ENCODE measurements around the gene CNTN4.

The CNTN4 gene

DNA sequence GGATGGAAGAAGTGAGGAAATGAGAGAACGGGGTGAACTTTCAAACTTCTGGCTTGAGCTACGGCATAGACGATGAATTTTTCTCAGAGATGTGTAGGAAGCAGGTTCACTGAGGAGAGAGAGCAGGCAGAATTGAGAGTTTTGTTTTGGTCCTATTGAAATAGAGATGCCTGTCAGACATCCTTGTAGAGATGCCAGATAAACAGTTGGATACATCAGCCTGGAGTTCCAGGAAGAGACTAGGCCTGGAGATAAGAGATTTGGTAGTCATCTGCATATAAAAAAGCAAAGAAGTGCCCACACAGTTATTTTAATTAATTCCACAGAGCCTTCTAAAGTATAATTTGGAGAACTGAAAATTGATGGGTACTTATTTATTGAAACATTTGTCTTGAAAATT lies 515.9 kb downstream of the CNTN4 start:
- no peak for DNase-seq

DNA sequence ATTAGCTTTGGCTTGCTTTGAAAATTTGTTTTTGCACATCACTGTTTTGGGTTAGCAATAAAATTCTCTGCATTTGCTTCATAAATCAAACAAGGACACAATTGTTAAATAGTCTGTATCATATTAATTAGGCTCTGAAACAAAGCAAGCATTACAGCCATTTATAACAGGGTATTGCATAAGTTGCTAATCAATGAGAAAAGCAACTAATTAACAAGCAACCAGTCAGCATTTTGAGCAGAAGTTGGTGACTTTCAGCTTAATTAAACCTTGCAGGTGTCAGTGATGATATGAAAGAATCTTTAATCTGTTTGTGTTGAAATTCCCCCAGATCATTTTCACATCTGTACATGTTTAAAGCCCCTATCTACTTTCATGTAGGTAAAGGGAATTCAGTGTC lies 516.4 kb downstream of the CNTN4 start:
- peak in 1 of 2 experiments; percentile 34 for DNase-seq

DNA sequence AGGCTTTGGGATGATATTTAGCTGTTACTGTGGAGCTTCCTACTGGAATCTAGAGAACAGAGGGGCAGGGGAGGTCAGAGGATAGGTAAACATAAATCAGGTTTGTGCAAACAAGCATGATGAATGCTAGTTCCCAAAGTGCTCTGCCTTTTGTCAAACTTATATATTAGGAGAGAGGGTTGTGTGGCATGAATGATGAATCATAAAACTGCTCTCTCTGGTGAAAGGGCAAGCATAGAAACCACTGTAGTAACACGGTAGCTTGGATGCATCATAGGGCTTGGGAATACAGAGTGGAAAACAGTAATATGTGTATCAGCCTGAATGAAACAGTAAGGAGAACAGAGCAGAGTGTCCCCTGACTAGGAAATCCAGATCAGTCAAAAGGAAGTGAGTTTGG lies 524.8 kb downstream of the CNTN4 start:
- no peak for DNase-seq

DNA sequence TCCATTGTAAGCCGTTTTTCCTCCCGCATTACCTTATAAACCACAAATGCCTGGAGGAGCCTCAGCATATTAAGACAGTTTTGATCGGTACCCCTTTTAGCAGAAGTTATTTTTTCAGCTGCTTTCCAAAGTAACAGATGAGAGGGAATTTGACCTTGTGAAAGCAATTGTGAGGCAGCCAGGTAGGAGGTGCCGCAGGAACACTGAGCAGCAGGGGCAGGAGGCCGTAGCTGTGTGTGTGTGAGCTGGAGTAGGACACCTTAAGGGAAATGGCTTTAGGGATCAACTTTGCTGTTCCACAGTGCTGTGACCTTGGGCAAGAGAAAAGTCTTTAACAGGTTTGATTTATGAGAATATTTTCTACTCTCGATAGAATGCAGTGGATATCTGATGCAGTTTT lies 529.5 kb downstream of the CNTN4 start:
- no peak for DNase-seq

DNA sequence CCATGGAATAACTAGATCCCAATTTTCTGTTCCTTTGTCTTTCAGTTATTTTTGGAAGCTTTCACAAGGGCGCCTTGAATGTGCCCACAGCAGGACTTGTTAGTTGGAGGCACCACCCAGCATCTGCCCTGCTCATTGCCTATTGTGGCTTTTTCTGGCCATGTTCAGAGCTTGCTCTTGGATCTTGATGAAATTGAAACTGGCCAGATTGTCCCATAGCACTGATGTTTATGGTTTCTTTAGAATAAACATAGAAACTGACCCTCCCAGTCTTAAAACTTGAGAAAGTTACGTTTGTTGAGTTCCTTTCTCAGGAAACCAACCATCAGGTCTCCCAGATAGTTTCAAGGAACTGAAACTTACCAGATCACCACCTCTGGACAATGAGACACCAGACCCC lies 536.8 kb downstream of the CNTN4 start:
- DNase-seq, result no peak

DNA sequence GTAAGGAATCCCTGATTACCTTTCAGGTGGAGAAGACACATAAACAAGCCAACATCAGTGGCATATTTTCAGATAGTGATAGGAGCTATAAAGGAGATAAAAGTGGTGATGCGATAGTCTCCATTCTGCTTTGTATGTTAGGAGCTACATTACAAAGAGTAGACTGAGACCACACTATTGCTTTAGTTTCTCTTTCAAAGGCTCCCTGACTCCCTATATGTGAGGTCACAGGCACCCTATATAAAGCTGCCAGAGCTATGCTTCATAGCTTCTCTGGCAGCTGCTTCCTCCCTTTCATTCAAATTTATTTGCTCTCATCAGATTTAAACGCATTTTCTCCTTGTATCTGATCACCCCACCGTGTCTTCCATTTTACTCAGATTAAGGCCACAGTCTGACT lies 544.9 kb downstream of the CNTN4 start:
- DNase-seq, result no peak

DNA sequence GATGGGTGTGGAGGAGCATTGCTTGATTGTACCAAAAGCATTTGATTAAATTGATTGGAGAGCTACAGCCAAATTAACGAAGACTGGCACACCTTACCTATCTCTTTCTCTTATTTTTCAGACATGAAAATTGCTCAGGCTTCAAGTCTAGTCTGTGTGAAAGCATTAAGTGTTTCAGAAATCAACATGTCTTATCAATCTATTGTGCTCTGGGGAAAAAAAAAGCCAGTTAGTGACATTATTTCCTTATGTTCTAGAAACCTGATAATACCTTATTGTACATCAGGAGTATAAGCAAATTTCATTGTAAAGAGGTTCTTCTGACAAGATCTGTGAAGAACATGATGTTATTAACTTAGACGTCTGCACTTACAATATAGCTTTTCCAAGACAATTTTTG lies 546.3 kb downstream of the CNTN4 start:
- no peak for DNase-seq

DNA sequence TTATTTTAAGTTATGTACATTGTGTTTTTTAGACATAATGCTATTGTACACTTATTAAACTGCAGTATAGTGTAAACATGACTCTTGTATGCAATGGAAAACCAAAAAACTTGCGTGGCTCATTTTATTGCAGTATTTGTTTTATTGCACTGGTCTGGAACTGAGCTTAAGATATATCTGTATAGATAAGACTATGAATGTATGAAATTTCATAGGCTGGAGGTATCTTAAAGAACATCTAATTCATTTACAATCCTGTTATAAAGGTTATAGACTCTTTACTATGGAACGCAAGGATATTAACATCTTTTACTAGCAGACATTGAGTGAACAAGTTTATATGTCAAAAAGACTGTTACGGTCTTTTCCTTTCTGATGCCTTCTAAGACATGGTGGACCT lies 552.1 kb downstream of the CNTN4 start:
- DNase-seq, result no peak

DNA sequence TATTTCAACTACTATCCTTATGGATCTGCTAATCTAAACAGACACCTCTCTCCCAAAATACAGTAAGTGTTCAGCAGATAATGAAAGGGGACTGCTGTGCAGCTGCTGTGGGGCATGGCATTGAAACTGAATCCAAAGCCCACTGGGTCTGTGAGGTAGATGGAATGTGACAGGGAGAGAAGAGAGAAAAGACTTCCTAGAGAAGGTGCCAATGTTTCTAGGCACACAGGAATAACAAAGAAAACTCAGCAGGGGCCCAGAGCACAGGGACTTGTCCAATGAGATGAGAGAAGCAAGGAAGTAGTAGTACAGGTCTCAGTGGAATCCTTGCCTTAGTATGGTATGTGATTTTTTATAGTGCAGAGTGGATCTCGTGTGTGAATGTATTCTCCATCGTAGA lies 553.7 kb downstream of the CNTN4 start:
- no peak for DNase-seq

DNA sequence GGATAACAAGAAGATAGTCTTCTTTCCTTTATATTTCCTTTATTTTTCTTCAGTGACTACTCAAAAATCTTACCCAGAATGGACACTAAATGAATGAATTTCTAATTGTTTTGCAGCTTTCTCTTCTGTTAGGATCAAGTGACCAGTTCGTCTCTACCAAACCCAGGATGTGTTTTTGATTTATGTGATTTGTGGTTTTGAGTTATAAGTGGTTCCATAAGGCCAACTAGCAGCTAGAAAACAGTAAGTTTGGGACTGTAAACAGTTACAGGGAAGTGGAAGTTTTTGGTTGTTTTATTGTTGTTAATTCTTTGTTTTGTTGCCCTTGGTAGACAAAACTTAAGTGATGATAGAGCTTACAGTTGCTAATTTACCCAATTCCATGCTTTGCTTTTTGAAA lies 555.0 kb downstream of the CNTN4 start:
- DNase-seq, result no peak

DNA sequence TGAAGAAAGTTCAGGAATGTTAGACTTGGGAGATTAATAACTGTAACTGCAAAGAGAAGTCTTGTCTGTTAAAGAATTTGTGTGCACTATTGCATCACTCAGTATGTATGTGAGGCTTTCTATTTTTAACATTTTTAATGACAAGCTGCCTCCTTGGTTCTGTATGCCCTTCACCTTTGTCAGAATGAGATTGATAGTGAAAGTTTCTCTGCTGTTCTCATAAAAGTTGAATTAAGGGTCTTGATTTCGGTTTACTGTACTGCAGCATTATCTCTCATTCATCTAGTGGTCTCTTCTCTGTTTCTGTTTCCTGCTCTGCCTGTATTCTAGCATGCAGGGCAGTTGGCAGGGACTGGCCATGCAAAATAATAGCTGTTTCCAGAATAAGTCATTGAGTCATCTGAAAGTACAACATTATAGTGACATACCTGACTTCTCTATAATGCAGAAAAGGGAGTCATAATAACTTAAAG lies 556.6 kb downstream of the CNTN4 start:
- no peak for DNase-seq

DNA sequence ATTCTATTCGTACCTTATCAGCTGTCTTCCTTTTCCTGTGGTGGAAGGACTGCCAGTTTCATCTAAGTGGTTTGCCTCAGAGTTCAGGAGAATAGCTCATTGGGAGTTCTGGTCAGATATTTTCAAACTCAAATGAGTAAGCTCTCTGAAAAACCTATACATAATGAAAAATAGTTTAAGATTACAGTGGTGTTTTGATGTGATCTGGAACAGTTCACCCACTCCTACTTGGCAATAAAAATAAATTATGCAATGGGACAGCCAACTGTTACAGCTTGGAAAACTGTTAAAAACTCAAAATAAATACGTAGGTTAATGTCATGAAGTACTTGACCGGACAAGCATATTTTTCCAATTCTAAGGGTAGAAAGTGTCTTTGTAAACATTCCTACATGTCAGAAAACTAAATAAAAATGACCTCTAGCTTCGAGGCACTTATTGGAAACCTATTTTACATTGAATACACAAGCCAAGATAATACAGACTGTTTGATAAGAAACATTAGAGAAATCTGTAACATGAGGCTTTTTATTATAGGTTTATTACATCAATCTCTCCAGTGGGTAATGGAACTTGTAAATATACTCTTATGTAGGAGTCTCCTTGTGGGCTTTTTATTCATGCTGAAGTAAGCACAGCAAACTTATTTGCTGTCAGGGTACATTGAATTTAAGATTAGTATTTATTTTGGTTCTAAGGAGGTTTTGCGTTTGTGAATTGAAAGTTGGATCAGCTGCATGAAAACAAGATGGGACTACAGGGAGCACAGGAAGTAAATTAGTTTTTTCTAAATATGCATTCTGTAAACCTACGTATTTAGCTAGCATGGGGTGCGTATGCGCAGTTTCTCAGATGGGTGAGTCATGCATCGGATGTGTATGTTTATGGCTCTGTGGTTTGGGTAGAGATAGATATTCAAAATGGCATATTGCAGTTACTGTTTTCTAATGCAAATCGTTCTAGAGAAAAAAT lies 558.4 kb downstream of the CNTN4 start:
- no peak for DNase-seq

DNA sequence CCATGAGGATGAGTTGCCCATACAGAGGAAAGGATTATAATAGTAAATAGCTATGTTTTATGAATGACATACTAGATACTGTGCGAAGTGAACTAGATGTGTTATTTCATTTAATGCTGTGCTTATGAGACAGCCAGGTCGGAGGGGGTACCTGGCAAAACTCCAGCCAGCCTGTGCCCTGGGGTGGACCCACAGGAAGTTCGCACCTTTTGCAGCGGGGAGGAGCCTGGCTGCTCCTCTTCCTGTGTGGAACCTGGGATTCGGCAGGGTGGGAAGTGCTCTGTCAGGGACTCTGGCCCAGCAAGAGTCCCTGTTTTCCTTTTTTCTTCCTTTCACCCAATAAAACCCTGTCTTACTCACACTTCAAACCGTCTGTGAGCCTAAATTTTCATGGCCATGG lies 559.3 kb downstream of the CNTN4 start:
- DNase-seq, result no peak

DNA sequence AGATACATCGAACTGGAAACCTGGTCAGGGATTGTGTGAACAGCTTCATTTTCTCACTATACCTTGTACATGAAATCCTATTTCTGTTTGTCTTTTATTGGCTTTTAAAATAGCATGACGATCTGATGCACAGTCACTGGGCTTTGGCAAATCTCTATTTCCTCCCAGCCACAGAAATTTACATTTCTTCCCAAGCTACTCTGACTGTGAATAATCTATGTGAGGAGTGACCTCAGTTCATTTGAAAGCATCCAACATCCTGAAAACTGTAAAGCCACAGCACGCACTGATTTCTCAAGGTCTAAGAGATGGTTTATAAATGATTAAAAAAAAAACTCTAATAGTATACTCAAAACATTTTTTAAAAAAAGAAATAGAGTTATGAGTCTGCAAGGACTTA lies 561.2 kb downstream of the CNTN4 start:
- no peak for DNase-seq

DNA sequence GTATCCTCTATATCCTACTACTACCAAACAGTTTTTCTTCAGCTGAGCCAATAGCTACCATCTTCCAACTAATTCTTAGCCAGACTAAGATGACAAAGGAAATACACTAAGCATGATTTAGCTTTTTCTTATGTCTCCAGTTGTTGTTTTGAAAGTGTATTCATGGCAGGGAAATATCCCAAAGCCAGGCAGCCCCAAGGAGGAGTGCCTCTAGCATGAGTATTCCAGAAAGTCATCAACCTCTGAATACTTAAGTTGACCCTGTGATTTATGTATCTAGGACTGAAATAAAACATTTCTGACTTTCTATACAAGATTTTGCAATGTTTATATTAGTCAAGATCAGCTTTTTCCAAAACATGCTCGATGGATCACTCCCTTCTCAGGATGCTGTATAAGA lies 562.4 kb downstream of the CNTN4 start:
- DNase-seq, result no peak

DNA sequence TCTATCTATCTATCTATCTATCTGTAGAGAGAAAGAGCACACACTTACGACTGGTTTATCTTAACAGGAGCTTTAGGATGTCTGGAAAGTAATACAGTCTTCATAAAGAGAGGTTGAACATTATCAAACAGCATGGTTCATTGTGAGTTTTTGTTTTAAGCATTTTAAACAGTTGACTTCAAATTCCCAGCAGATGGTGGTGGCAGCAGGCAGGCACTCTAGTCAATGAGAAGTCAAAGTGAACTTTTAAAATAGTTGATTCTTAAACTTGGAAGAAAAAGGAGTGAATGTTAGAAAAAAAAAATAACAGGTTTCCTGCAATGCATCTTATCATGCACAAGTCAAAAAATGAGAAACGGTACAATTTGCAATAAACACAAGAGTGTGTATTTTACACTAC lies 578.8 kb downstream of the CNTN4 start:
- DNase-seq, result peak in 1 of 2 experiments; percentile 16

DNA sequence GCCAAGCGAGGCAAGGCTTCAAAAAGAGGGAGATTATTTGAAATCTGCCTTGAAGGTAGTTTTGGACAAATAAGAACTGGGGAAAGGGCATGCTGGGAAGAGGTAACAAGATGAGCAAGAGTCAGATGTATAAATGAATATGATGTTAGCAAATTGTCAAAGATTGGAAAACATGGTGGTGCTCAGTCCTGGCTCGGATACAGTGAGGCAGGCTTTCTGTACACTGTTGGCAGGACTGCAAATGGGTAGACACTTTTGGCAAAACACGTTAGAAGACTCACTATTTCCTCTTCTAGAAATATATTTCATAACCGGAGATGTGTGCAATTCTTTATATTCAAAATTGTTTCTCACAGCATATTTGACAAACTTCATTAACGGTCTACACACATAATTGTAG lies 581.6 kb downstream of the CNTN4 start:
- DNase-seq, result no peak

DNA sequence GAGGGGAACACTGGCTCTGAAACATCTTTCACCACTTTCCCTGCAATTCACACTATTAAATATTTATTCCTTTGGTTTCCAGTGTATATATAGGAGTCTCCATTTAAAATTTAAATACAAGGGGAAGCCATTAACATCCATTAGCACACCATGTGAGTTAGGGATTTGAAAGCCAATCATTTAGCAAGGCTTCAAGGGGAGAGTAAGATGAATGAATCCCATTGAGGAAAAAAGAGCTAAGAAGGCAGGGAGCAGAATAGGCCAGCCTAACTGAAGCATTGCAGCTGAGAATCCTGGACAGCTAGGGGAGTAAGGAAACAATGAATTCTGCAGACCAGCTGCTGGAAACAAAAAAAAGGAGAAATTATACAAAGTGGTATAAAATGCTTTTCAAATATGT lies 585.4 kb downstream of the CNTN4 start:
- DNase-seq, result no peak

DNA sequence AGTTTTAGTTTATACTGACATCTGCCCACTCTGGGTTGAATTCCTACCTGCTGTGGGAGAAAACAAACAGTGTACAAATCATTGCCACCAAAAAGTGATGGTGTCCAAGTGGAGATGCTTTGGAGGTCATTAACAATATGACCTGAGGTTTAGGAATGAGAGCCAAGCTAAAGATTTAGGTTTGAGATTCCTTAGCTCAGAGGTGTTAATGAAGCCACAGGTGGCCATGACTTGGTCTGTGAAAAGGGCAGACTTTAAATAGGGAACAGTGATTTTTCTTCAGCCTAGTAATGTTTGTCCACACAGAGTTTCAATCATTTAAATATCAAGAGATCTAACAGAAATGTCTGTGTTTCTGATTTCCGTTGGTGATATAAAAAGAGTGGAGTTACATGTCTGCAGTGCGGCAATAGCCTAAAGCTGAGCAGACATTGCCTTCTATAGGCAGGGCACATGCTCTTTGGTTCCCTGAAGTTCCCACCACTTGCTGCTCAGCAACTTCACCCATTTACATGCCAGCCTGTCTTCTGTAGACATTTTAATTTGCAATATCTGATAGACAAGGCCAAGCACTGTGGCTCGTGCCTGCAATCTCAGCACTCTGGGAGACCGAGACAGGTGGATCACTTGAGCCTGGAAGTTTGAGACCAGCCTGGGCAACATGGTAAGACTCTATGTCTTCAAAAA lies 588.3 kb downstream of the CNTN4 start:
- DNase-seq, result no peak

DNA sequence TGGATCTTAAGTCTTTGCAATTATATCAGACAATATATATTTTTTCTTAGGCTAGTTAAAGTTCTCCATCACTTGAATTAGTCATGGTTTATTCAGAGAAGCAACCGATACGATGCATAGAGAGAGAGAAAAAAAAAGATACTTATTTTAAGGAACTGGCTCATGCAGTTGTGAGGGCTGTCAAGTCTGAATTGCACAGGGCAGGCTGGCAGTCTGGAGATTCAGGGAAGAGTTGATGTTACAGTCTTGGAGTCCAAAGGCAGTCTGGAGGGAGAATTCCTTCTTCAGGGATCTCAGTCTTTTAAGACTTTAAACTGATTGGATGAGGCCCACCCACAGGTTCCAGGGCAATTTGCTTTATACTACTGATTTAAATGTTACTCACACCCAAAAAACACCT lies 598.9 kb downstream of the CNTN4 start:
- DNase-seq, result no peak

DNA sequence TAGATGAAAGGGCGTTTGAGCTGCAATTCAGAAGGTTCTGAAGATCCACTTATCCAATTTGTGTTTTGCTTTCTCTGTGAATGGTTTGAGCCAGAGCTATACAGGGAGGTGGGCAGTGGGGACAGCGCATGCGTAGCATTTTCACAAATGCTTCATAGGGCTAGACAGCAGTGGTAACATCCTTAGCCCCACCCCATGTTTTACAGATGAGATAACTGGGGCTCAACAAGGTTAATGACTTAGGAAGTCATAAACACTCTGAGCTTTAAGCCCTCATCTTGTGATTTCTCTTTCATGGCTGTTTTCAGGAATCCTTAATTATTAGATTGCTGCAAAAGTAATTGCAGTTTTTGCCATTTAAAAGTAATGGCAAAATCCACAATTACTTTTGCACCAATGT lies 602.8 kb downstream of the CNTN4 start:
- no peak for DNase-seq

DNA sequence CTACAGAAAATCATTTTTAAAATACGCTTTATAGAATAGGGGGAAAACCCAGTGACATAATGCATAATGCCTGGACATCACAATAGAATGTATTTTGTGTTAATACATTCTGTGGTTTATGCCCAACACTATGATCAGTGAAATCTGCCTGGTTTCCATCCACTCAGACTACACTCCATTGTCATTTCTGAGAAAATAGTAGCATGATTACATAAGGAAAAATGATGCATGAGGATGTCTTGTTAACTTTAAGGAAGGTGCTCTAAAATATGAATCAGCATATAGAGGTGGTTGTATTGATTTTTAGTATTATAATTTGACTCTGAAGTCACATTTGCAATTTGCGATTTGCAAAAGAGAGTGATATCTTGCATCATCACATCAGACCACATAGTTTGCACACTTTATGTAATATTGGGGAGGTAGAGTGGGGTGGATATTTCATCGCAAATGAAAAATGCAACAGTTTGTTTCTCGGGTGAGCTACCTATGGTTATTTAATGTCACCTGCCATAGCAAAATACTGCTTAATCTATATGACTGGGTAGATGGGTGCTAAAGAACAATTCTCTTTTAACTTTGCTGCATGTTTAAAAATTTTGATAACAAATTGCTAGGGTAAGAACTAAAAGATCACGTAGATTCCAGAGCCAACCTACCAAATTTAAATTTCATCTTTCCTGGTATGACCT lies 607.6 kb downstream of the CNTN4 start:
- no peak for DNase-seq

DNA sequence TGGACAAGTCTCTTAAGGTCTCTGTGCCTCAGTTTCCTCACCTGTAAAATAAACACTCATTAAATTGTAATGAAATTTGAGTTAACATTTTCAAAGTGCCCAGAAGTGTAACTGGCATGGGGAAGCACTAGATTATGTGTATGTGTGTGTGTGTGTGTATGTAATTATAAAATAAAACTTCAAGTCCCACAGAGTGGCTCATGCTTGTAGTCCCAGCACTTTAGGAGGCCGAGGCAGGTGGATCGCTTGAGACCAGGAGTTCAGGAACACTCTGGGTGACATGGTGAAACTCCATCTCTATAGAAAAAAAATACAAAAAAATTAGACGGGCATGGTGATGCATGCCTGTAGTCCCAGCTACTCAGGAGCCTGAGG lies 608.2 kb downstream of the CNTN4 start:
- no peak for DNase-seq

DNA sequence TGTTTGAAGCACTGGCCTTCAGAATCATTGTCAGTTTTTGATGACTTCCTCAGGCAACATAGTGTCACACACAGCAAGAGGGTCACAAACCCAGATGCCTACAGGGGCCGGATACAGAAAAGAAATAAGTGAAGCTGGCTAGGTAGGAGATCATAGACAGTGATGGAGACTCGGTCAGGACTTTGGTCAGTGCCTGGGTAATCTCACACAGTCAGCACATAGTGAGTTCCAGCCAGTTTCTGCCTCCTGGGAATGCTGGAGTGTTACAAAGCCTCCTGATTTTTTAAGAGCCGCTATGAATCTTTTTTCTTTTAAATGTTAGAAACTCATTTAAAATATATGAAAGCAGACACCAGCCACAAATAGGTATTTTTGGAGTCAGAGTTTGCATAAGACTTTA lies 612.4 kb downstream of the CNTN4 start:
- DNase-seq, result no peak

Measured in NCI-H524 (cell line).